GM18502 (cell line): ENCODE data around the gene CEP19.
"Not testable (repeated sequence)": the region's sequence is repeated elsewhere in the genome, so short reads cannot be mapped to it uniquely, and the experiment has no call there.

Experiments used
- ATAC-seq: cut with Tn5 transposase; IDR thresholded peaks from one replicate; pipeline ENCODE4 v1.9.1; 2021; ENCODE audit warnings: mild to moderate bottlenecking; ENCODE audit not compliant: unreplicated experiment, poor library complexity

CEP19 gene, protein sequence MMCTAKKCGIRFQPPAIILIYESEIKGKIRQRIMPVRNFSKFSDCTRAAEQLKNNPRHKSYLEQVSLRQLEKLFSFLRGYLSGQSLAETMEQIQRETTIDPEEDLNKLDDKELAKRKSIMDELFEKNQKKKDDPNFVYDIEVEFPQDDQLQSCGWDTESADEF

DNA sequence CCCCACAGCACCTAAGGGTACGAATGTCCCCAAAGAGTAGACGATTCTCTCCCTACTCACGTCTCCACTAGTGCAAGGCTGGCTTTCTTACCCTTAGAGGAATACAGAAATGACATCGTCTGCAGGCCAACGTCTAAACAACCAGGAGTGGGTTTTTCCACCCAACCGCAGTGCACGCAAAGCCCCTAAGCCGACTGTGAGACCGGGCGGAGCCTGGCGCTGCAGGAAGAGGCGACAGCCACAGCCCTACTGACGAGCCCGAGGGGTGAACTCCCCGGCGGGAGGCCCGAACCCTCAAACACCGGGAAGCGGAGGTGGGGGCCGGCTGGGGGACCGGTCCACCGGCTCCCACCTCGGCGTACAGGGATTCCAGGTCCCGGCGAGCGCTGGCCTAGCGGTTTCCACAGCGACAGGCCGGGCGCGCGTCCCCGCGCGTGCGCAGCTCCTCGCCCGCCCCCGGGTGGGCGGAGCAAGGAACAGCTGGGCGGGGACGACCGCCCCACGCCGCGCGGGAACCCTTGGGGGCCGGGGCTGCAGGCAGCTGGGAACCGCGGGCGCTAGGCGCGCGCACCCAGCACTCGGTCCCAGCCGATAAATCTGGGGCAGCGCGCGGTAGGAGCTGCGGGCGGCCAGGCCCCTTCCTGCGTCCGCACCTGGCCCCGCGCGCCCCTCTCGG is at the start of gene CEP19, which contains the start of gene PIGX:
TSS of gene CEP19 (minus strand) at position 413 of the 676 bp plus-strand sequence. CDS start 3,593 bp downstream, outside the sequence.
TSS of gene PIGX (plus strand) at position 540 of the 676 bp plus-strand sequence.
- ATAC-seq: peak; percentile 79

DNA sequence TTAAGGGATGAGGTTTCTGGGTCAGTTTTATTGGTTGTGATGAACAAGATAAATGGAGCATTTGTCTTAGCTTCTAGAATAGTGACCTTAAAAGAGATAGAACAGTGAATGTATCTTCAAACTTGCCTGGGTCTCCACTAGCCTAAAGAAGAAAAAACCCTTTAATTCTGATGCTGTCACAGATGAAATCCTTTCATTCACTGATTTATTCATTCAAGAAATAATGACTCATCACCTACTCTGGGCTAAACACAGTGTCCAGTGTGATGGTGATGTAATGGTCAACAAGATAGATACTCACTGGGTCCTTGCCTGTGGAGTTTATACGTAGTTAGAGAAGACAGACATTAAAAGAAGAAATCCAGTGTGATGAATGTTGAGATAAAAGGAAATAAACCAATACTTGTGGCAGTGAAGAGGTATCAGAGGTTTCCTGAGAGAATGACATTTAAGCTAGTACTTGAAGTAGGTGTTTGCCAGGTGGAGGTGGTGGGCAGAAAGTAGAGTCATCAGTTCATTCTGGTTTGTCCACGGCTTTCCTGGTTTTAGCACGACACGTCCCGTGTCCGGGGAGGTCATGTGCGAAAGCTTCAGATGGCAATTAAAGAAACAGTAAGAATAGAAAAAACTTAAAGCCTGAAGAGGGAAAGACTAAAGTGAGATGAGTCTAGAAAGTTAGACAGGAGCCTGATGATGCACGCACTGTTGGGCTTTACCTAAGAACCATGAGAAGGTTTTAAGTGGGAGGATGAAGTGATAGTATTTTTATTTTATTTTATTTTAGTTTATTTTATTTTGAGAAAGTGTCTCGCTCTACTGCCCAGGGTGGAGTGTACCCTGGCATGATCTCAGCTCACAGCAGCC is 46.1 kb upstream of the CEP19 start:
- ATAC-seq: no peak

DNA sequence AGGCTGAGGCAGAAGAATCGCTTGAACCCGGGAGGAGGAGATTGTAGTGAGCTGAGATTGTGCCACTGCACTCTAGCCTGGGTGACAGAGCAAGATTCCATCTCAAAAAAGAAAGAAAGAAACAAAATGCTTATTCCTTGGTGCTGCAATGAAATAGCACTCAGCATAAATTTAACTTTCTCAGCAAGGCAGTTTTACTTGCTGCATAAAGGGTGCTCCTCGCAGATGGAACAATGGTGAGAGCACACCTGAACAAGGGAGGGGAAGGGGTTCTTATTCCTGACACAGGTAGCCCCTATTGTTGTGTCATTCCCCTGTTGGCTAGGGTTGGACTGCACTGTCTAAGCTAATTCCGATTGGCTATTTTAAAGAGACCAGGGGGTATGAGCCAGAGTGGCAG is 44.7 kb upstream of the CEP19 start:
- ATAC-seq: no peak

DNA sequence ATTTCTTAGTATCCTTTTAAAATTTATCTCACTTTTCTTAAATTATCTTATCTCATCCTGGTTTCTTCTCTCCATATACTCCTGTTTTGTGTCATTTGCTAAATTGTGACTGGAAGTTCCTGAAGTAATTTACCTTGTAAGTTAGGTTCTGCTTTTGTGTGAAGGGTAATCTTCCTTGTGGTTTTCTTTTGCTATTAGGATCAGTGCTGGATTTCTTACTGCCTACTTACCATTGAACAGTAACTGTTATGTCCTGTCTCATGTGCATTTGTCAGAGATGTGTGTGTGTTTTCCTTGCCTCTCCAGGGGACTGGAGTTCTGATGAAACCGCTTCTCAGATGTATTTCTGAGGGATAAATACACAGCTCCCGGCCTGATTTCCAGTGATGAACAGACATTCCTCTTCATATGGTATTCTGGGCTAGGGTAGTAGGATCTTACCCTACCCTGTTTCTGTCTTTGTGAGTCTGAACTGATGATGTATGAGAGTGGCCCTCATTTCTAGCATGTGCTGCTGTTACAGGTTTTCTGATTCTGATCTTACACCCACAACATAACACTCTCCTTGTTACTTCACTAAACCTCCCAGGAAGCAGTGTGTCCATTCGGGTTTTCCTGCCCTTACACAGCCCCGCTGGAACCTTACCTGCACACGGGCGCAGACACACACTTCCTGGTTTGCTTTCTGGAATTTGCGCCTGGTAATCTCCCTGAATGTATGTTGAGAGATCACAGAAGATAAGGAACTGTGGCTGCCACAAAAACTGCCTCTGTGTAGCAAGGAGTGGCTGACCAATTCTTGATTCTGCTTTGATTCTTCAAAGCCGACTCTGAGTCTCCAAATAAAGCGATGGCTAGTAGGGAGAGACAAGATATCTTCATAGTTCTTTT is 42.3 kb upstream of the CEP19 start:
- no peak for ATAC-seq

DNA sequence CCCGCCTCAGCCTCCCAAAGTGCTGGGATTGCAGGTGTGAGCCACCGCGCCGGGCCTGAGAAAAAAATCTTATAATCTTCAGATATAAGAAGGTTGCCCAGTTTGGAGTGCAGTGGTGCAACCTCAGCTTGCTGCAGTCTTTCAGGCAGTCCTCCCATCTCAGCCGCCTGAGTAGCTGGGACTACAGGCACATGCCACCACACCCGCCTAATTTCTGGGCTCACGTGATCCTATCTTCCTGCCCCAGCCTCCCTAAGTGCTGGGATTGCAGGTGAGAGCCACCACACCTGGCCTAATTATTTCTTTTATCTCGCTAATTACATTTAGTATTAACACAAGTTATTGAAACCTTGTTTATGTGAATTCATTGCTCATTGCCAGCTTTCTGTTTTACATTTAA is 41.2 kb upstream of the CEP19 start:
- no peak for ATAC-seq

DNA sequence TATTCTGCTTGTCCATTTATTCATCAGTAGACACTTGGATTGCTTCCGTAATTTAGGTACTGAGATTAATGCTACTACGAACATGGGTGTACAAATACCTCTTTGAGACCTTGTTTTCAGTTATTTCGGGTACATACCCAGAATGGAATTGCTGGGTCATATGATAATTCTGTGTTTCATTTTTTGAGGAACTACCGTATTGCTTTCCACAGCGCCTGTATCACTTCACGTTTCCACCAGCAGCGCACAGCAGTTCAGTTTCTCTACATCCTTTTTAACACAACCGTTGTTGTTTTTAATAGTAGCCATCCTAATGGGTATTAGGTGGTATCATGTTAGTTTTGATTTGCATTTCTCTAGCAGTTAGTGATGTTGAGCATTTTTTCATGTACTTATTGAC is 37.1 kb upstream of the CEP19 start:
- no peak for ATAC-seq

DNA sequence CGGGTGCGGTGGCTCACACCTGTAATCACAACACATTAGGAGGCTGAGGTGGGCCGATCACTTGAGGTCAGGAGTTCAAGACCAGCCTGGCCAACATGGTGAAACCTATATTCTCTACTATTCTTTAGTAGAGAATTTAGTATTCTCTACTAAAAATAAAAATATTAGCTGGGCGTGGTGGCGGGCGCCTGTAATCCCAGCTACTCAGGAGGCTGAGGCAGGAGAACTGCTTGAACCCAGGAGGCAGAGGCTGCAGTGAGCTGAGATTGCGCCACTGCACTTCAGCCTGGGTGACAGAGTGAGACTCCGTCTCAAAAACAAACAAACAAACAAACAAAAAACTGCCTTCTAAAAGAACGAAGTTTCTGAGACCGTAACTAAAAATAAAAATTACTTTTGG is 31.5 kb upstream of the CEP19 start:
- ATAC-seq: not testable (repeated sequence)

DNA sequence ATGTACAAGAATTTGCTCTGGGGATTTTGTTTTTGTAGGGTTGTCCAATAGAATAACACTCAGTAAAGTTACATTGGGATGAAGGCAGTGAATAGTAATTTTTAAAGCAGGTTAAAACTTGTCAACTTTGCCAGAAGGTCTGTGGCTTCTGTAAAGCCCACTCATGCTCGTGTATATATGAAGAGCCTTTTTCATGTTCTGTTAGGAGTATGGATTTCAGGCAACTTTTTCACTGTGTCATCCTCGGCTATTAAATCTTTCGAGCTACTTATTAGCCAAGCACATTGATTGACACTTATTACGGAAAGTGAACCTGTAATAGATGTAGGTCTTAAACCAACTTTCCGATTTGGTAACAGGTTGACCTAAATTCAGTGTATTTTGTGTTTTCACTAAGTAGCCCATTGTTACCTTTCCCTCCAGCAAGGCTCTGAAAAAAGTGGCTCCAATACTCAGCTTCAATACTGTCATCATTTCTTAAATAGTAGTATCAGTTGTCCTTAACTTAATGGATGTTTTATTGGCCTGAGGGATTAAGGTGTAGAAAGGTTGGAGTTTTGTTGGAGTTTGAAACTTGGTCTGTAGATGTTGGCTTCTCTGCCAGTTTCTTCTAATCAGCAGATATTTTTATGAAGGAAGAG is 29.3 kb upstream of the CEP19 start:
- no peak for ATAC-seq

DNA sequence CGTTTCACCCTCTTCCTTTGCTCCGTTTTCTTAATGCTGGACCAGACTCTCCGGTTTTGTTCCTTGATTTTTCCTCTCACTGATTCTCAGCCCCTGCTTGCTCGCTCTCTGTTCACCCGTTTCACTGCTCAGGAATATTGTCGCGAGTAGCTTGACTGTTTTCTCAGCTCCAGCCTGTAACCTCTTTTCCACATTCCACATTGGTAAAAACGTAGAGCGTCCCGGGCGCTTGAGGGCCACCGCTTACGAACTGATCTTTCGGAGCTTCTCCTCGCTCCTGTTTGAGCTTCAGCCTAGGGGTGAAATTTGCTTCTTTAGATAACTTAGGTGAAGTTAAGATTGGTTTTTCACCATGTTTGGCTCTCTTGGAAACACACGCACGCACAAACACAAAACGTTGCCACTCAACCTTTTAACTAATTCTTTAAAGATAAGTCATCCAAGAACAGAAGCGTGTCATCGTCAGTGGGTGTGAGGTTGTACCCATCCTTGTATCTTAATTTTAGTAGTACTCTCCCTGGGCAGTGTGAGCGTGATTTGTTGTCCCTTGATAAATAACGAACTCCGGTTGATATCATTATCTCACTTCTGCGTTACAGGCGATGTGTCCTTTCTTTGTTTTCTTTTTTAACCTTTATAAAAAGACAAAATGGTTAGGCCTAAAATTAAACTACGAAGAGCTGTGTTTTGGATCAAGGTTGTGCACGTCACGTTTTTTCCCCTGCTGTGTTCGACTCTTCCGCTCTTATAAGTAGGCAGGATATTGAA is 28.6 kb upstream of the CEP19 start:
- ATAC-seq: peak; percentile 13

DNA sequence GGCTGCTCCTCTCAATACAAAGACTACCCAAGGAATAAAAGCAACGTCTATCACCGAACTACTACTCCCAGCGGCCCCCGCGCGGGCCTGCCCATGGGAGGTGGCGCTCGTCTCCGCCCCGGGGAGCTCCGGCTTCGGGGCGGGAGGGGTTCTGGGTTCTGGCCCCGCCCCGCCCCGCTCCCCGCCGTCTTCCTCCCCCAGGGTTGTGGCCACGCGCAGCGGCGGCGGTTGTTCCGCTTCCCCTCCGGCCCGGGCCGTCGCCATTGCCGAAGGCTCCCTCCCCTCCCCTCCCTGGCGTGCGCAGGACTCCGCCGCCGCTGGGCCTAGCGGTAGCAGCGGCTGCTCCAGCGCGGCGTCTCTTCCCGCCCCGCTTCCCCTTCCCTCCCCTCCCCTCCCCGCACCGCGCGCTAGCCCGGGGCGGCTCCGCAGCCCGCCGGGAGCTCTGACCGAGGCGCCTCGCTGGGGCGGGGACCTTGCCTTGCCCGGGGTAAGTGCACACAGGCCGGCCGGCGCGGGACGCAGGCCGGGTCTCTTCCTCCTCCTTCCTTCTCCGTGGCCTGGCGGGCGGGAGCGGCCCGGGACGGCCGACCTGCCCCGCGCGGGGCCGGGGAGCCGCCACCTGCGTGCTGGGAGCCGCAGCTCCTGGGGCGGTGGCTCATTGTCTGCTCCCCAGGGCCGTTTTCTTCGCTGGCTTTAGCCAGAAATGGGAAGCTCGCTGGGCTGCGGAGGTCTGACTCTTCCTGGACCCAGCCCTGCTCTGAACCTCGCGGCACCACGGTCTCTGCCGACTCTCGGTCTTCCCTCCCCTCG is 27.8 kb upstream of the CEP19 start, which contains the start of gene PAK2:
TSS of gene PAK2 (plus strand) at position 187 of the 810 bp plus-strand sequence. CDS start 42,790 bp downstream, outside the sequence.
- peak; percentile 90 for ATAC-seq

DNA sequence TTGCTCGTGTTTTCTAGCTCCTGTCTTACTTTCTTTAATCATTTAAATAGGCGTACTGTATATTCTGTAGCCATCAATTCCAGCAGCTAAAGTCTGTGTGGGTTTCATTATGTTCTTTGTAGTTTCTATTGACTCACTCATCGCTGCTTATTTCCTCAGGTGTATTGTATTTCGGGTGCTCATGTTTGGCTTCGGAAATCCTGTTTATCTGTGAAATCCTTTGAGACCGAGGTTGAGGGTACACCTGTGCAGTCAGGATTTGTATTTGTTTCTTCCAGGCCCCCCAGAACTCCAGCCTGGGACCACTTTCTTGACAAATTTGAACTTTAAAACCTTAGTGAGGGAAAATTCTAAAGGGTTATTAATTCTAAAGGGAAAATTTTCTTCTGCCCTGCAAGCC is 25.6 kb upstream of the CEP19 start:
- ATAC-seq: no peak

DNA sequence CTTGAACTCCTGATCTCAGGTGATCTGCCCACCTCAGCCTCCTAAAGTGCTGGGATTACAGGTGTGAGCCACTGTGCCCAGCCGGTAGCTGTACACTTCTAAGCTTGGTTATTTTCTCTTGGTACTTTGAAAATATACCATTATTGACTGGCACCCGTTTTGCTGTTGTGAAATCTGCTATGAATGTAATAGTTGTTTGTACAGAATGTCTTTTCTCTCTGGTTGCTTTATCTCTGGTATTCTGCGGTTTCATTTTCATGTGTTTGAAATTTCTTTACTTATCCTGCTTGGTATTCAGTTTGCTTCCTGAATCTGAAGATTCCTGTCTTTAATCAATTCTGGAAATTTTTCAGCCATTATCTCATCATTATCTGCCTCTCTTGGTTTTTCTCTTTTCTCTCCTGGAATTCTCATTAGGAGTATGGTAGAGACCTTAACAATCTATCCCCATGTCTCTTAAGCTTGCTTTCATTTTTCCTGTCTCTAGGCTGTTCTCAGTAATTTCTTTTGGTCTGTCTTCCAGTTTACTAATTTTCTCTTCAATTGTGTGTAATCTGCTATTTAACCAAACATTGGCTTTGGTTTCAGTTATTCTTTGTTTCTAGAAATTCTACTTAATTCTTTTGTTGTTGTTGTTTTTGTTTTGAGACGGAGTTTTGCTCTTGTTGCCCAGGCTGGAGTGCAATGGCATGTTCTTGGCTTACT is 24.8 kb upstream of the CEP19 start:
- no peak for ATAC-seq

DNA sequence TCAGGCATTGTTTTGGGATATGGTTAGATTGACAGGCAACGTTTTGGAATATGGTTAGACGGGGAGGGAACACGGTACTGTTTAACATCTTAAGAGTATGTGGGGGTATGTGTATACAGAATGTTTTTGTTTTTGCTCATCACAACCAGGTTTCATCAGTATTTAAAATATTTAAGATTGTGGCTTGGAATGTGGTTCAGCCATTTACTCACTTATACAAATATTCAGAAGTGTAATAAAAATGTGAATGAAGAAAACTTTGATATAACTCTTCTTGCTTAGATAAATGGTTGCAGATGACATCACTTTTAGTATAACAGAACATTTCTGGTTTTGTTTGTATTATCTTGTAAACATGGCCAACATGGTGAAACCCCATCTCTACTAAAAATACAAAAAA is 23.7 kb upstream of the CEP19 start:
- no peak for ATAC-seq

DNA sequence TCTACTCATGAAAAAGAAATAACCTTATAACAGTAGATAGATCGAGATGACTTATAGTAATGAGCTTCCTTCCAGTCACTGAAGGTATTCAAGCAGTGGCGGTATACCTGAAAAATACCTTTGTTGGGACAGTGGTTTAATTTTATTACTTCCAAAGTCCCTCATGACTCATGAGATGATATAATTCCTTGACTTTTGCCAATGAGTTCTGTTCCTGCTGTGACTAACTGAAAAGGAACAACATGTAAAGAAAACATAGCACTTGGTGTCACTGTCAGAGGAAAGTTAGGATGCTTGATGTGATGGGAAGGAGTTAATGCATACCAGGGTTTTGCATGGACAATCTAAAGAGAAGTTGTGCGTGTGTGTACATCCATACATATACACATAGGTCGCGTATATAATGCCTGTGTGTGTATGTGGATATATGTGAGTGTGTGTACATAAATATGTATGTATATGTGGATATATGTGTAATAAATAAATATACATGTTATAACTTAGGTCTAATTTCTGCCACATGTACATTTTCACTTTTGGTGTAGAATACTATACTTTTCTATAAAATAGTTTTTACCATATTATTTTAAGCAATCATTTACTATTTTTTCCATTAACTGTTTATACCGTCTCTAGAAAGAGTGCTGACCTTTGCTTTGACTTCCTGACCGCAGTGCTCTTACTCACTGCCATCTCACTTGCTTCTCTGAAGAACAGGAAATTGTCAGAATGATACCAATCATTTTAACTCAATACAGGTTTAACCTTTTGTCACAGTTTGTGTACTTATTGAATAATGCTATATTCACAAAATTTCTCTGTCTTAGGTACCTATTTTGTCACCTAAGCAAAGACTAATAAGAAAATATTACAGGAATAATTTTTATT is 15.0 kb upstream of the CEP19 start:
- ATAC-seq: no peak

DNA sequence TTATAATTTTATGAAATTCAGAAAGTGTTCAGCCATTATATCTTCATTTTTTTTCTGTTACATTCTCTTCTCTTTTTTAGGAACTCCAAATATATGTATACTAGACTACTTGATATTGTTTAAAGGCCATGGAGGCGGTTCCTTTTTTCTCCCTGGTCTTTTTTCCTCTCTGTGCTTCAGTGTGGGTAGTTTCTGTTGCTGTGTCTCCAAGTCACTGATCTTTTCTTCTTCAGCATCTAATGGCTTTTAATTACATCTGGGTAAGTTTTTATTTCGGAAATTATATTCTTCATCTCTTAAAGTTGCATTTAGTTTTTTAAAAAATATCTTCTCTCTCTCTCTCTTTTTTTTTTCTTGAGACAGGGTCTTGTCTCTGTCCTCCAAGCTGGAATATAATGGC is 9.0 kb upstream of the CEP19 start:
- ATAC-seq: no peak

DNA sequence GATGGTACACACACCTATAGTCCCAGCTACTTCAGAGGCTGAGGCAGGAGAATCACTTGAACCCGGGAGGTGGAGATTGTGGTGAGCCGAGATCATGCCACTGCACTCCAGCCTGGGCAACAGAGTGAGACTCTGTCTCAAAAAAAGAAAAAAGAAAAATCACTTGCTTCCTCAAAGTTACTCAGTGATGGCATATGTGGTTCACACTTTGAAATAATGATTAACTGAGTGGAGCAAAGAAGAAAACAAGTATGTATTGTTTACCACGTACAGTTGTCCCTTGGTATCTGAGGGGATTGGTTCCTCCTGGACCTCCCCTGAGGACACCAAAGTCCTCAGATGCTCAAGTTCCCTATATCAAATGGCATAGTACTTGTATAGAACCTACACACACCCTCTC is 5.1 kb upstream of the CEP19 start:
- not testable (repeated sequence) for ATAC-seq
